ENCODE data around the gene NAA25. TPM values are rescaled to one million over a fixed set of nuclear protein-coding genes. Genes with fewer than 3 reads are reported as not detected.

NAA25 gene
- total and polyA plus RNA-seq, 9 of the 15 experiments (the other 6 are each of a cell fraction or from before 2014, with no cell fraction given) = 26.6 to 59.6 (median 48.9) TPM

DNA sequence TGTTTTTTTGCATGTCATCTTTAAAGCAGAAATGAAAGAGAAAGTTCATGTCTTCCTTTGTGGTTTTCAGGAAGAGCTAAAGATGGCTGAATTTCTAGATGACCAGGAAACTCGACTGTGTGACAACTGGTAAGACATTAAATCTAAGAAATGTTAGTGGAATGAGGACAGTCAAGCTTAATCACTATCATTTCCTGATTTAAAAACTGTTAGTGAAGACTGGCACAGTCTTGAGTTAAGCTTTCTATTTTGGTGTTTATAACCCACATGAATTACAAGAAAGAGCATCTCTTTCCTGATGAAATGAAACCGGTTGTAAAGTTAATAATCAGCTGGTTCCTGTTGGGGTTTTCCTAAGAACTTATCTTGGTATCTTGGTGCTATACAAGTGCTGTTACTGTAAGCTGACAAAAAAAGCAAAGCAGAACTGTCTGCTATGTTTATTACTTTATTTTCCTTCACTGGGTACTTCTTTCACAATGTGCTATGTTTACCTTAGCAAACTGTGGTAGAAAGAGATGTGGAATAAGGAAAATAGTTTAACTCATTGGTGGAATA is 21.9 kb upstream of the NAA25 start (continued):
- TF ChIP-seq, protein P1, sequence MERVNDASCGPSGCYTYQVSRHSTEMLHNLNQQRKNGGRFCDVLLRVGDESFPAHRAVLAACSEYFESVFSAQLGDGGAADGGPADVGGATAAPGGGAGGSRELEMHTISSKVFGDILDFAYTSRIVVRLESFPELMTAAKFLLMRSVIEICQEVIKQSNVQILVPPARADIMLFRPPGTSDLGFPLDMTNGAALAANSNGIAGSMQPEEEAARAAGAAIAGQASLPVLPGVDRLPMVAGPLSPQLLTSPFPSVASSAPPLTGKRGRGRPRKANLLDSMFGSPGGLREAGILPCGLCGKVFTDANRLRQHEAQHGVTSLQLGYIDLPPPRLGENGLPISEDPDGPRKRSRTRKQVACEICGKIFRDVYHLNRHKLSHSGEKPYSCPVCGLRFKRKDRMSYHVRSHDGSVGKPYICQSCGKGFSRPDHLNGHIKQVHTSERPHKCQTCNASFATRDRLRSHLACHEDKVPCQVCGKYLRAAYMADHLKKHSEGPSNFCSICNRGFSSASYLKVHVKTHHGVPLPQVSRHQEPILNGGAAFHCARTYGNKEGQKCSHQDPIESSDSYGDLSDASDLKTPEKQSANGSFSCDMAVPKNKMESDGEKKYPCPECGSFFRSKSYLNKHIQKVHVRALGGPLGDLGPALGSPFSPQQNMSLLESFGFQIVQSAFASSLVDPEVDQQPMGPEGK (CRISPR knock-in tag; IDR thresholded peaks at IDR 0.05; ENCODE audit: borderline replicate concordance) = no peak
- TF ChIP-seq NR2F6 (CRISPR knock-in tag; IDR thresholded peaks at IDR 0.05) (no peak), PCBP2 (IDR thresholded peaks at IDR 0.05; ENCODE audit: low read depth, low read length, poor library complexity, severe bottlenecking) (no peak), HMG20A (CRISPR knock-in tag; conservative IDR thresholded peaks at IDR 0.05) (no peak), ETV5 (CRISPR knock-in tag; IDR thresholded peaks at IDR 0.05; ENCODE audit: low read depth) (no peak), KLF1 (tag; IDR thresholded peaks at IDR 0.05) (no peak), ELF1 (tag; IDR thresholded peaks at IDR 0.05) (peak; percentile 50), HDGF (IDR thresholded peaks at IDR 0.05) (no peak), ZNF668 (CRISPR knock-in tag; IDR thresholded peaks at IDR 0.05) (no peak; the same call in 1 of the 2 replicates), RFX5 (IDR thresholded peaks at IDR 0.05; ENCODE audit: low read depth, low read length) (no peak), TFAM (CRISPR knock-in tag; conservative IDR thresholded peaks at IDR 0.05) (no peak), XRCC3 (IDR thresholded peaks at IDR 0.05) (no peak), RBM14 (IDR thresholded peaks at IDR 0.05; ENCODE audit: borderline replicate concordance, insufficient read depth, low read depth, low read length) (no peak), ZNF282 (CRISPR knock-in tag; IDR thresholded peaks at IDR 0.05) (no peak), TARDBP (IDR thresholded peaks at IDR 0.05) (no peak), ARNT (IDR thresholded peaks at IDR 0.05) (peak in 1 of 2 experiments; percentile 28; a peak in 1 of 4 replicates), MAFG (tag; conservative IDR thresholded peaks at IDR 0.05) (peak; percentile 47), SMAD2 (IDR thresholded peaks at IDR 0.05; ENCODE audit: low read depth, low read length) (no peak), CBFA2T3 (IDR thresholded peaks at IDR 0.05) (no peak), KDM2B (CRISPR knock-in tag; IDR thresholded peaks at IDR 0.05) (no peak), CC2D1A (IDR thresholded peaks at IDR 0.05) (no peak), CTBP1 (IDR thresholded peaks at IDR 0.05; ENCODE audit: borderline replicate concordance) (no peak), STAT5A (IDR thresholded peaks at IDR 0.05; ENCODE audit: borderline replicate concordance, low read length) (0 out of 2 replicates have a peak, but pooled peaks have one; percentile 1)
- TF ChIP-seq, protein P2, sequence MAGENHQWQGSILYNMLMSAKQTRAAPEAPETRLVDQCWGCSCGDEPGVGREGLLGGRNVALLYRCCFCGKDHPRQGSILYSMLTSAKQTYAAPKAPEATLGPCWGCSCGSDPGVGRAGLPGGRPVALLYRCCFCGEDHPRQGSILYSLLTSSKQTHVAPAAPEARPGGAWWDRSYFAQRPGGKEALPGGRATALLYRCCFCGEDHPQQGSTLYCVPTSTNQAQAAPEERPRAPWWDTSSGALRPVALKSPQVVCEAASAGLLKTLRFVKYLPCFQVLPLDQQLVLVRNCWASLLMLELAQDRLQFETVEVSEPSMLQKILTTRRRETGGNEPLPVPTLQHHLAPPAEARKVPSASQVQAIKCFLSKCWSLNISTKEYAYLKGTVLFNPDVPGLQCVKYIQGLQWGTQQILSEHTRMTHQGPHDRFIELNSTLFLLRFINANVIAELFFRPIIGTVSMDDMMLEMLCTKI (IDR thresholded peaks at IDR 0.05; ENCODE audit: partially characterized antibody) = no peak
- TF ChIP-seq, protein P3, sequence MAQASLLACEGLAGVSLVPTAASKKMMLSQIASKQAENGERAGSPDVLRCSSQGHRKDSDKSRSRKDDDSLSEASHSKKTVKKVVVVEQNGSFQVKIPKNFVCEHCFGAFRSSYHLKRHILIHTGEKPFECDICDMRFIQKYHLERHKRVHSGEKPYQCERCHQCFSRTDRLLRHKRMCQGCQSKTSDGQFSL (CRISPR knock-in tag; IDR thresholded peaks at IDR 0.05) = no peak
- TF ChIP-seq, protein P3 (tag; IDR thresholded peaks at IDR 0.05) = no peak
- TF ChIP-seq, protein P4, sequence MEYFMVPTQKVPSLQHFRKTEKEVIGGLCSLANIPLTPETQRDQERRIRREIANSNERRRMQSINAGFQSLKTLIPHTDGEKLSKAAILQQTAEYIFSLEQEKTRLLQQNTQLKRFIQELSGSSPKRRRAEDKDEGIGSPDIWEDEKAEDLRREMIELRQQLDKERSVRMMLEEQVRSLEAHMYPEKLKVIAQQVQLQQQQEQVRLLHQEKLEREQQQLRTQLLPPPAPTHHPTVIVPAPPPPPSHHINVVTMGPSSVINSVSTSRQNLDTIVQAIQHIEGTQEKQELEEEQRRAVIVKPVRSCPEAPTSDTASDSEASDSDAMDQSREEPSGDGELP (CRISPR knock-in tag; IDR thresholded peaks at IDR 0.05; ENCODE audit: borderline replicate concordance) = no peak
